HepG2 (cell line): ENCODE measurements around the gene CYP4F22. TPM values are rescaled to one million over a fixed set of nuclear protein-coding genes. Genes with fewer than 3 reads are reported as not detected.

Experiments used
- BCL6 ChIP-seq: IDR thresholded peaks from 2 replicates; pipeline ENCODE4 v1.6.1; 2016; ENCODE audit warnings: missing genetic modification reagents, missing compliant biosample characterization
- CBFB ChIP-seq: sonication (generic); formaldehyde crosslinking; IDR thresholded peaks from 2 replicates; pipeline ENCODE4 v1.4.0; 2020; ENCODE audit warnings: missing genetic modification reagents
- DNMT3B ChIP-seq: conservative IDR thresholded peaks from 2 replicates; pipeline ENCODE4 v1.6.1; 2016; ENCODE audit warnings: missing biosample characterization, control low read depth
- HMGA1 ChIP-seq: sonication (generic); formaldehyde crosslinking; conservative IDR thresholded peaks from 2 replicates; pipeline ENCODE4 v1.4.0; 2020; ENCODE audit warnings: missing genetic modification reagents
- HNRNPH1 ChIP-seq: fragments of 200-400 bp; formaldehyde crosslinking; optimal IDR thresholded peaks from 2 replicates; pipeline ENCODE3; 2017; ENCODE audit warnings: mild to moderate bottlenecking, low read depth, low read length
- MXI1 ChIP-seq: IDR thresholded peaks from 3 replicates; pipeline ENCODE4 v1.6.1; 2012; ENCODE audit warnings: low read depth, low read length, inconsistent platforms, borderline replicate concordance
- PITX1 ChIP-seq: sonication (generic); formaldehyde crosslinking; IDR thresholded peaks from 2 replicates; pipeline ENCODE4 v1.5.1; 2020; ENCODE audit warnings: mild to moderate bottlenecking, missing genetic modification reagents
- RARA ChIP-seq: IDR thresholded peaks from 2 replicates; pipeline ENCODE4 v1.6.1; 2016; ENCODE audit warnings: missing genetic modification reagents, missing compliant biosample characterization
- REPIN1 ChIP-seq: sonication (generic); formaldehyde crosslinking; IDR thresholded peaks from 2 replicates; pipeline ENCODE4 v1.8.0; 2022; ENCODE audit warnings: missing genetic modification reagents, low read depth, mild to moderate bottlenecking, borderline replicate concordance
- SMAD3 ChIP-seq: sonication (generic); formaldehyde crosslinking; IDR thresholded peaks from 2 replicates; pipeline ENCODE4 v1.4.0; 2020; ENCODE audit warnings: missing genetic modification reagents
- SOX5 ChIP-seq: IDR thresholded peaks from 2 replicates; pipeline ENCODE4 v1.6.1; 2016; ENCODE audit warnings: borderline replicate concordance
- TGIF2 ChIP-seq: IDR thresholded peaks from 2 replicates; pipeline ENCODE4 v1.6.1; 2016; ENCODE audit warnings: control low read depth, missing compliant biosample characterization
- ZFY ChIP-seq: sonication (generic); formaldehyde crosslinking; IDR thresholded peaks from 2 replicates; pipeline ENCODE4 v1.4.0; 2020; ENCODE audit warnings: missing genetic modification reagents
- ZNF121 ChIP-seq: sonication (generic); formaldehyde crosslinking; IDR thresholded peaks from 2 replicates; pipeline ENCODE4 v1.5.0; 2020; ENCODE audit warnings: mild to moderate bottlenecking, missing genetic modification reagents
- ZNF225 ChIP-seq: sonication (generic); formaldehyde crosslinking; IDR thresholded peaks from 2 replicates; pipeline ENCODE4 v1.4.0; 2020; ENCODE audit warnings: mild to moderate bottlenecking, missing genetic modification reagents
- ZNF562 ChIP-seq: sonication (generic); formaldehyde crosslinking; IDR thresholded peaks from 2 replicates; pipeline ENCODE4 v1.8.0; 2022; ENCODE audit warnings: missing genetic modification reagents, borderline replicate concordance
- ZNF589 ChIP-seq: sonication (generic); formaldehyde crosslinking; conservative IDR thresholded peaks from 2 replicates; pipeline ENCODE4 v1.8.0; 2022; ENCODE audit warnings: mild to moderate bottlenecking, moderate library complexity, missing genetic modification reagents
- ZSCAN9 ChIP-seq: IDR thresholded peaks from 2 replicates; pipeline ENCODE4 v1.6.1; 2016; ENCODE audit warnings: borderline replicate concordance
- polyA plus RNA-seq, 8 experiments: library from polyadenylated mRNA; depleted of rRNA in 3 of 8; stranded (reverse) in 7 of 8; unstranded in 1 of 8; fragments of >200 nt; fragmentation: Illumina TruSeq in 4 of 8; extraction: Trizol in 4 of 8; gene quantifications; 2 replicates each; pipeline versions ENCODE4 v1.2.1 to v1.2.3, GENCODE V29; 2011 to 2016; ENCODE audit warnings: low read depth in 4 of 8, missing spikeins in 1 of 8, mixed read lengths in 1 of 8; ENCODE audit not compliant: insufficient read depth in 1 of 8
- total RNA-seq, 5 experiments: library from RNA; depleted of rRNA; stranded (reverse); fragments of >200 nt; fragmentation: Illumina TruSeq; extraction: Trizol; gene quantifications; 2 replicates each; pipeline ENCODE4 v1.2.3, GENCODE V29; 2016; ENCODE audit warnings: low read depth in 1 of 5
- TF ChIP-seq, protein P1 (sequence below): sonication (generic); formaldehyde crosslinking; IDR thresholded peaks from 2 replicates; pipeline ENCODE4 v1.8.0; 2022; ENCODE audit warnings: missing genetic modification reagents, mild to moderate bottlenecking, moderate library complexity, borderline replicate concordance
- TF ChIP-seq, protein P2 (sequence below): sonication (generic); formaldehyde crosslinking; IDR thresholded peaks from 2 replicates; pipeline ENCODE4 v1.5.1; 2020; ENCODE audit warnings: missing genetic modification reagents, mild to moderate bottlenecking, borderline replicate concordance
- TF ChIP-seq, protein P3 (sequence below): sonication (generic); formaldehyde crosslinking; IDR thresholded peaks from 2 replicates; pipeline ENCODE4 v1.4.0; 2020; ENCODE audit warnings: missing genetic modification reagents
- TF ChIP-seq, protein P4 (sequence below): sonication (generic); formaldehyde crosslinking; IDR thresholded peaks from 2 replicates; pipeline ENCODE4 v1.4.0; 2020; ENCODE audit warnings: mild to moderate bottlenecking, missing genetic modification reagents
- TF ChIP-seq, protein P5 (sequence below): sonication (generic); formaldehyde crosslinking; IDR thresholded peaks from 2 replicates; pipeline ENCODE4 v1.8.1; 2023; ENCODE audit warnings: mild to moderate bottlenecking, moderate library complexity, missing genetic modification reagents

Gene CYP4F22
- total and polyA plus RNA-seq, 2 of the 13 experiments (the other 11 are each of a cell fraction or from before 2014, with no cell fraction given): 0.05 TPM; not detected in 1

DNA sequence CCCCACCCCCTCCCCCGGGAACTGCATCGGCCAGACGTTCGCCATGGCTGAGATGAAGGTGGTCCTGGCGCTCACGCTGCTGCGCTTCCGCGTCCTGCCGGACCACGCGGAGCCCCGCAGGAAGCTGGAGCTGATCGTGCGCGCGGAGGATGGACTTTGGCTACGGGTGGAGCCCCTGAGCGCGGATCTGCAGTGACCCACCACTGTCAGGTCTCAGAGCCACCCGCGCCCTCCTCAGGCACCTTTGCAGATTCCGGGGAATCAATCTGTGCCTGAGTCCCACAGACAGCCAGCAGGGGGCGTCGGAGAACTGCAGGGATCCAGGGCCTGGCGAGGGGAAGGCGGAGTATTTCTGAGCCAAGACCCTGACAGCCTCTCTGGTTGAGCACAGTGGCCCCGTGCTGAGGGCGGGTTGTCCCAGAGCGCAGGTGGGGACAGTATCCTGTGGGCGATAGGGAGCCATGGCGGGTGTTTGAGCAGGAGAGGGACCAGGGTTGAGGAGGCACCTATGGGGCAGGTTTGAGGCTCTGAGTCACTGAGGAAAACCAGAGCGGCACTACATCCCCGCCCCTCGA is 76.3 kb downstream of the CYP4F22 start (continued):
- TF ChIP-seq, protein P1, sequence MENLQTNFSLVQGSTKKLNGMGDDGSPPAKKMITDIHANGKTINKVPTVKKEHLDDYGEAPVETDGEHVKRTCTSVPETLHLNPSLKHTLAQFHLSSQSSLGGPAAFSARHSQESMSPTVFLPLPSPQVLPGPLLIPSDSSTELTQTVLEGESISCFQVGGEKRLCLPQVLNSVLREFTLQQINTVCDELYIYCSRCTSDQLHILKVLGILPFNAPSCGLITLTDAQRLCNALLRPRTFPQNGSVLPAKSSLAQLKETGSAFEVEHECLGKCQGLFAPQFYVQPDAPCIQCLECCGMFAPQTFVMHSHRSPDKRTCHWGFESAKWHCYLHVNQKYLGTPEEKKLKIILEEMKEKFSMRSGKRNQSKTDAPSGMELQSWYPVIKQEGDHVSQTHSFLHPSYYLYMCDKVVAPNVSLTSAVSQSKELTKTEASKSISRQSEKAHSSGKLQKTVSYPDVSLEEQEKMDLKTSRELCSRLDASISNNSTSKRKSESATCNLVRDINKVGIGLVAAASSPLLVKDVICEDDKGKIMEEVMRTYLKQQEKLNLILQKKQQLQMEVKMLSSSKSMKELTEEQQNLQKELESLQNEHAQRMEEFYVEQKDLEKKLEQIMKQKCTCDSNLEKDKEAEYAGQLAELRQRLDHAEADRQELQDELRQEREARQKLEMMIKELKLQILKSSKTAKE: no peak
- TF ChIP-seq RARA (CRISPR knock-in tag): no peak
- TF ChIP-seq, protein P2, sequence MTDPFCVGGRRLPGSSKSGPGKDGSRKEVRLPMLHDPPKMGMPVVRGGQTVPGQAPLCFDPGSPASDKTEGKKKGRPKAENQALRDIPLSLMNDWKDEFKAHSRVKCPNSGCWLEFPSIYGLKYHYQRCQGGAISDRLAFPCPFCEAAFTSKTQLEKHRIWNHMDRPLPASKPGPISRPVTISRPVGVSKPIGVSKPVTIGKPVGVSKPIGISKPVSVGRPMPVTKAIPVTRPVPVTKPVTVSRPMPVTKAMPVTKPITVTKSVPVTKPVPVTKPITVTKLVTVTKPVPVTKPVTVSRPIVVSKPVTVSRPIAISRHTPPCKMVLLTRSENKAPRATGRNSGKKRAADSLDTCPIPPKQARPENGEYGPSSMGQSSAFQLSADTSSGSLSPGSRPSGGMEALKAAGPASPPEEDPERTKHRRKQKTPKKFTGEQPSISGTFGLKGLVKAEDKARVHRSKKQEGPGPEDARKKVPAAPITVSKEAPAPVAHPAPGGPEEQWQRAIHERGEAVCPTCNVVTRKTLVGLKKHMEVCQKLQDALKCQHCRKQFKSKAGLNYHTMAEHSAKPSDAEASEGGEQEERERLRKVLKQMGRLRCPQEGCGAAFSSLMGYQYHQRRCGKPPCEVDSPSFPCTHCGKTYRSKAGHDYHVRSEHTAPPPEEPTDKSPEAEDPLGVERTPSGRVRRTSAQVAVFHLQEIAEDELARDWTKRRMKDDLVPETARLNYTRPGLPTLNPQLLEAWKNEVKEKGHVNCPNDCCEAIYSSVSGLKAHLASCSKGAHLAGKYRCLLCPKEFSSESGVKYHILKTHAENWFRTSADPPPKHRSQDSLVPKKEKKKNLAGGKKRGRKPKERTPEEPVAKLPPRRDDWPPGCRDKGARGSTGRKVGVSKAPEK (CRISPR knock-in tag): 0 out of 2 replicates have a peak, but pooled peaks have one; percentile 23
- no peak for TF ChIP-seq HMGA1 (CRISPR knock-in tag)
- 0 out of 2 replicates have a peak, but pooled peaks have one; percentile 32 for TF ChIP-seq ZNF589 (CRISPR knock-in tag)
- no peak for TF ChIP-seq CBFB (CRISPR knock-in tag)
- TF ChIP-seq REPIN1: 0 out of 2 replicates have a peak, but pooled peaks have one; percentile 26
- TF ChIP-seq ZSCAN9 (CRISPR knock-in tag): no peak
- no peak for TF ChIP-seq ZFY (CRISPR knock-in tag)
- no peak for TF ChIP-seq ZNF225 (CRISPR knock-in tag)
- TF ChIP-seq, protein P3, sequence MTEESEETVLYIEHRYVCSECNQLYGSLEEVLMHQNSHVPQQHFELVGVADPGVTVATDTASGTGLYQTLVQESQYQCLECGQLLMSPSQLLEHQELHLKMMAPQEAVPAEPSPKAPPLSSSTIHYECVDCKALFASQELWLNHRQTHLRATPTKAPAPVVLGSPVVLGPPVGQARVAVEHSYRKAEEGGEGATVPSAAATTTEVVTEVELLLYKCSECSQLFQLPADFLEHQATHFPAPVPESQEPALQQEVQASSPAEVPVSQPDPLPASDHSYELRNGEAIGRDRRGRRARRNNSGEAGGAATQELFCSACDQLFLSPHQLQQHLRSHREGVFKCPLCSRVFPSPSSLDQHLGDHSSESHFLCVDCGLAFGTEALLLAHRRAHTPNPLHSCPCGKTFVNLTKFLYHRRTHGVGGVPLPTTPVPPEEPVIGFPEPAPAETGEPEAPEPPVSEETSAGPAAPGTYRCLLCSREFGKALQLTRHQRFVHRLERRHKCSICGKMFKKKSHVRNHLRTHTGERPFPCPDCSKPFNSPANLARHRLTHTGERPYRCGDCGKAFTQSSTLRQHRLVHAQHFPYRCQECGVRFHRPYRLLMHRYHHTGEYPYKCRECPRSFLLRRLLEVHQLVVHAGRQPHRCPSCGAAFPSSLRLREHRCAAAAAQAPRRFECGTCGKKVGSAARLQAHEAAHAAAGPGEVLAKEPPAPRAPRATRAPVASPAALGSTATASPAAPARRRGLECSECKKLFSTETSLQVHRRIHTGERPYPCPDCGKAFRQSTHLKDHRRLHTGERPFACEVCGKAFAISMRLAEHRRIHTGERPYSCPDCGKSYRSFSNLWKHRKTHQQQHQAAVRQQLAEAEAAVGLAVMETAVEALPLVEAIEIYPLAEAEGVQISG (CRISPR knock-in tag): no peak
- TF ChIP-seq, protein P4, sequence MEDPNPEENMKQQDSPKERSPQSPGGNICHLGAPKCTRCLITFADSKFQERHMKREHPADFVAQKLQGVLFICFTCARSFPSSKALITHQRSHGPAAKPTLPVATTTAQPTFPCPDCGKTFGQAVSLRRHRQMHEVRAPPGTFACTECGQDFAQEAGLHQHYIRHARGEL (CRISPR knock-in tag): no peak
- TF ChIP-seq ZNF562 (CRISPR knock-in tag): no peak
- TF ChIP-seq BCL6 (CRISPR knock-in tag): no peak
- TF ChIP-seq HNRNPH1: no peak
- TF ChIP-seq DNMT3B (CRISPR knock-in tag): no peak
- TF ChIP-seq MXI1: no peak
- TF ChIP-seq TGIF2 (CRISPR knock-in tag): no peak
- TF ChIP-seq, protein P5, sequence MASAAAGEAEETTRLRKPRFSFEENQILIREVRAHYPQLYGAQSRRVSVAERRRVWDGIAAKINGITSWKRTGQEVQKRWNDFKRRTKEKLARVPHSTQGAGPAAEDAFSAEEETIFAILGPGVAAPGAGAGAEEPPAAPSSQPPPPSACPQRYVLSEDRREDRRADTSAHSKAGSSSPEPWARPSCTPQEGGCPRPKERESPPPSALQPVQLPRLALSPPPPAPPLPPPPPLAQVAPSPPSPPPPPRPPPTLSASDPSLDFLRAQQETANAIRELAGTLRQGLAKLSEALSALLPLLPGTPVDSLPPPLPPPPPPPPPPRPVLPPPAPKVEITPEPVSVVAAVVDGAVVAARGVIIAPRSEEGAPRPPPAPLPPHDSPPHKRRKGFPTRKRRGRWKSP: no peak
- peak; percentile 39; the same call in 1 of the 2 replicates for TF ChIP-seq PITX1 (CRISPR knock-in tag)
- no peak for TF ChIP-seq SOX5 (CRISPR knock-in tag)
- TF ChIP-seq ZNF121 (CRISPR knock-in tag): no peak
- TF ChIP-seq SMAD3 (CRISPR knock-in tag): no peak
